Kidney (tissue), 14 donors: Measurements from ENCODE around the gene SDHAF1. TPM values are rescaled to one million over a fixed set of nuclear protein-coding genes. Genes with fewer than 3 reads are reported as not detected.
A peak's percentile ranks its signal among the peaks of the same experiment; 100 is the strongest.

ENCODE experiments used
- DNase-seq, 5 donors: peaks; one replicate each; pipeline ENCODE4 v3.0.0-alpha.2; 2013 to 2020
- FAIRE-seq: peaks from 2 replicates; lab custom pipeline; 2012; peaks lifted over from hg19 to GRCh38; lab: Jason Lieb, UNC
- H3K27ac ChIP-seq, 2 donors: one replicate each; pipeline ENCODE4 v1.7.0; 2013; ENCODE audit warnings: low read depth in 2 of 2, low read length in 2 of 2, inconsistent platforms in 1 of 2
- H3K27me3 ChIP-seq: one replicate; pipeline ENCODE4 v1.7.1; 2013; ENCODE audit warnings: low read length, inconsistent platforms; ENCODE audit not compliant: control insufficient read depth, insufficient read depth
- H3K36me3 ChIP-seq, 3 donors: one replicate each; pipeline versions ENCODE4 v1.7.0 to v1.7.1; 2013; ENCODE audit warnings: low read length in 3 of 3, control low read depth in 1 of 3, inconsistent platforms in 1 of 3; ENCODE audit not compliant: insufficient read depth in 3 of 3, control insufficient read depth in 2 of 3
- H3K4me1 ChIP-seq, 3 donors: one replicate each; pipeline versions ENCODE4 v1.7.0 to v1.7.1; 2013; ENCODE audit warnings: low read length in 3 of 3, inconsistent platforms in 1 of 3, low read depth in 1 of 3; ENCODE audit not compliant: control insufficient read depth in 2 of 3, insufficient read depth in 2 of 3
- H3K4me3 ChIP-seq, 3 donors: one replicate each; pipeline versions ENCODE4 v1.7.0 to v1.8.1; 2013; ENCODE audit warnings: low read length in 3 of 3, control low read depth in 1 of 3, inconsistent platforms in 1 of 3
- H3K9ac ChIP-seq, 3 donors: one replicate each; pipeline versions ENCODE4 v1.7.0 to v1.7.1; 2013; ENCODE audit warnings: low read length in 3 of 3, control low read depth in 1 of 3, inconsistent platforms in 1 of 3
- H3K9me3 ChIP-seq, 3 donors: one replicate each; pipeline versions ENCODE4 v1.7.0 to v1.7.1; 2013; ENCODE audit warnings: low read length in 3 of 3, control low read depth in 1 of 3, inconsistent platforms in 1 of 3; ENCODE audit not compliant: control insufficient read depth in 2 of 3, insufficient read depth in 1 of 3
- CTCF ChIP-seq: IDR thresholded peaks from 3 replicates; pipeline ENCODE4 v1.5.1; 2012; ENCODE audit warnings: mild to moderate bottlenecking, moderate library complexity, borderline replicate concordance; ENCODE audit not compliant: insufficient read depth; ENCODE audit errors: extremely low read depth
- intact Hi-C: fragments of 100-400 bp; cut with DNase I; formaldehyde crosslinking; loops from one replicate; pipeline ENCODE4 v1.11.1; 2022
- polyA plus RNA-seq: library from polyadenylated mRNA; stranded (reverse); fragments of 350-450 nt; fragmentation: Illumina TruSeq; extraction: RNeasy Lipid Tissue Mini Kit (QIAGEN cat#74804); gene quantifications from one replicate; pipeline ENCODE4 v1.2.3, GENCODE V29; 2014; ENCODE audit warnings: low read depth, low replicate concordance; ENCODE audit not compliant: insufficient read depth
- total RNA-seq: library from RNA; stranded (reverse); fragmentation: NEBNext Ultra II Directional; extraction: Animal tissue kit (Norgen Biotek cat#: 25700); gene quantifications from one replicate; pipeline ENCODE4 v1.2.1, GENCODE V29; 2021
- donor health status: control.
- donor health status: control.
- donor health status: control.
- donor health status: control.
- donor health status: control.
- donor health status: DM: yes; HTN: yes; CAD: no.
- donor health status: Normal renal cell carcinoma (clear cell type).

SDHAF1 gene
- total and polyA plus RNA-seq, 2 donors from 2014 or later: 15.0 to 34.3 TPM

DNA sequence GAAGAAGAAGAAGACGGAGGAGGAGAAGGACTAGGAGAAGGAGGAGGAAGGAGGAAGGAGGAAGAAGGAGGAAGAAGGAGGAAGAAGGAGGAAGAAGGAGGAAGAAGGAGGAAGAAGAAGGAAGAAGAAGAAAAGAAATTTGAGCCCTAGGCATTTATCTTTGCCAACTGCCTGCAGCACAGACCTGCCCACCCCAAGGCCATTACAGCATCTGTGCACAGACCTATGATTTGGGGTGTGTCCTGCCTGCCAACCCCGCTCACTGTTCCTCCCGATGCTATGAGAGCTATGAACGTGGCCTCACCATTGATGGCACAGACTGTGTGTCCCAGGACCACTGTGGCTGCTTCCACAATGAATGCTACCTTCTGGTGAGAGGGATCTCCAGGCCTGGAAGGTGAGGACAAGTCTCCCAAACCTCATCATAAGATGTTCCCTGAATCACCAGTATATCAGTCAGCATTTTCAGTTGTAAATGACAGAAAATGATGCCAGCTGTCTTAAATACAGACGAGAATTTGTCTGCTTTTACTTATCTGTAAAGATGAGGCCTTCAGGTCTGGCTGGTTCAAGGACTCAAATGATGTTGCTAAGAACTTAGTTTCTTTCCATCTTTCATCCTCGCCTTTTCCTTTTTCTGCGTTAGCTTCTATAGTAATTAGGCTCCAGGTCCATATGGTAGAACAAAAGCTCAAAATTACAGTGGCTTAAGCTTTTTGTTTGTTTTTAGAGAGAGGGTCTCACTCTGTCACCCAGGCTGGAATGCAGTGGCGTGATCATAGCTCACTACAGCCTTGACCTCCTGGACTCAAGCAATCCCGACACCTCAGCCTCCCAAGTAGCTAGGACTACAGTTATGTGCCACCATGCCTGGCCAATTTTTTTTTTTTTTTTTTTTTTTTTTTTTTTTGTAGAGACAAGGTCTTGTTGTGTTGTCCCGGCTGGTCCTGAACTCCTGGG lies 3.9 kb upstream of the SDHAF1 start:
- intact Hi-C loops: no loop called here
- H3K27me3 ChIP-seq: no peaks in the 10 kb centered on the region
- DNase-seq (no peak), FAIRE-seq (no peak)
- no peak for TF ChIP-seq CTCF
- no peaks in the 10 kb centered on the region for H3K9me3 ChIP-seq
- no peak overlapping the region for H3K4me3 ChIP-seq
- H3K36me3 ChIP-seq: no peaks in the 10 kb centered on the region
- H3K27ac ChIP-seq: no peak overlapping the region
- H3K4me1 ChIP-seq: peaks cover 0 to 6% (median 0%) of the 10 kb centered on the region in 3 donors
- no peak overlapping the region for H3K9ac ChIP-seq

DNA sequence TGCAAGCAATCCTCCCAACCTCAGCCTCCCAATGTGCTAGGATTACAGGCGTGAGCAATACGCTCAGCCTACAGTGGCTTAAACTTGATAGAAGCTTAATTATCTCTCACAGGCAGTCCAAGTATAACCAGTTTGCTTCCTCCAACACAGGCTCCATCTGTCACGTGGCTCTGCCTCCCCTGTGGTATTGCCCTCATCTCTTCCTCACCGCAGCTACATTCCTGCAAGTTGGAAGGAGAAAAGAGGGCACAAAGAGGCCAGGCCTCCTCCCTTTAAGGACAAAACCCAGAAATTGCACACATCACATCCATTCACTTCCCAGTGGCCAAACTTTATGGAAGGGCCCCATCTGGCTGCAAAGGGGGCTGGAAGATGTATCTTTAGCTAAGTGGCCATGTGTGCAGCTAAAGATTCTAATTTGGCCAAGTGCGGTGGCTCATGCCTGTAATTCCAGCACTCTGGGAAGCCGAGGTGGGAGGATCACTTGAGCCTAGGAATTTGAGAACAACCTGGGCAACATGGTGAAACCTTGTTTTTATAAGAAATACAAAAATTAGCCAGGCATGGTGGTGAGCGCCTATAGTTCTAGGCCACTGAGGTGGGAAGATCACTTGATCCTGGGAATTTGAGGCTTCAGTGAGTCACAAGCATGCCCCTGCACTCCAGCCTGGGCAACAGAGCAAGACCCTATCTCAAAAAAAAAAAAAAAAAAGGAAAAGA lies 3.1 kb upstream of the SDHAF1 start:
- FAIRE-seq (no peak), DNase-seq (peak in 2 of 5 donors; percentile 19 to 43)
- H3K36me3 ChIP-seq: no peaks in the 10 kb centered on the region
- TF ChIP-seq CTCF: no peak
- H3K27me3 ChIP-seq: no peaks in the 10 kb centered on the region
- H3K27ac ChIP-seq: no peak overlapping the region
- H3K4me1 ChIP-seq: peaks cover 0 to 13% (median 5%) of the 10 kb centered on the region in 3 donors
- intact Hi-C loops: no loop called here
- H3K9me3 ChIP-seq: no peaks in the 10 kb centered on the region
- no peak overlapping the region for H3K9ac ChIP-seq
- no peak overlapping the region for H3K4me3 ChIP-seq

DNA sequence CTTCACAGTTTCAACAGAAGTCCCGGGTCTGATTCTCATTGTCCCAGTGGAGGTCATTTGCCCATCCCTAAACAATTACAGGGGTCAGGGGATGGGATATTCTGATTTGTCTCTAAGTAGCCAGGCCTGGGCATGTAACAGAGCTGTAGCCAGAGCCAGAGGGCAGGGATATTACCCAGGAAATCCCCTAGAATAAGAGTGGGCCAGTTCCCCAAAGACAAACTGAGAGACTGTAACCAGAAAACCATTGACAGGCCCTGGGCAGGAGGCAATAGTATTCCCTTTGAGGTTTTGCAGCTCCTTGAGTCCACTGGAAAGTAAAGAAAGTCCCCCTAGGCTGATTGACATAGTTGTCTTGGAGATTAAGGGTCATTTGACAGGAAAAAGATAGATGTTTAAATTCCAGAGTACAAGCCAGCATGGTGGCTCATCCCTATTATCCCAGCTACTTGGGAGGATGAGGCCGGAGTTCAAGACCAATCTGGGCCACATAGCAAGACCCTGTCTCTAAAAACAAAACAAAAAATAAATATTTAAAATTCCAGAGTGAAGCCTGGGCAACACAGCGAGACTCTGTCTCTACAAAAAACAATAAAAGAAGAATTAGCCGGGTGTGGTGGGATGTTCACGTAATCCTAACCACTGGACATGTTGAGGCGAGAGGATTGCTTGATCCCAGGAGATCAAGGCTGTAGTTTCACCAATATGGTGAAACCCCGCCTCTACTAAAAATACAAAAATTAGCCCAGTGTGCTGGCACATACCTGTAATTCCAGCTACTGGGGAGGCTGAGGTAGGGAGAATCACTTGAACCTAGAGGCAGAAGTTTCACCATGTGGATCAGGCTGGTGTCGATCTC lies 1.9 kb upstream of the SDHAF1 start:
- FAIRE-seq (no peak), DNase-seq (no peak)
- Histone ChIP-seq H3K27ac (no peak overlapping the region), H3K4me3 (no peak overlapping the region), H3K9me3 (no peaks in the 10 kb centered on the region), H3K36me3 (no peaks in the 10 kb centered on the region), H3K27me3 (no peaks in the 10 kb centered on the region), H3K4me1 (peaks cover 0 to 13% (median 5%) of the 10 kb centered on the region in 3 donors), H3K9ac (no peak overlapping the region)
- no peak for TF ChIP-seq CTCF
- intact Hi-C loops: no loop called here
